Mesenteric fat pad (tissue), 1 donor: Measurements from ENCODE around the gene SLC41A2. TPM values are rescaled to one million over a fixed set of nuclear protein-coding genes. Genes with fewer than 3 reads are reported as not detected.
"Not testable (repeated sequence)": the region's sequence is repeated elsewhere in the genome, so short reads cannot be mapped to it uniquely, and the experiment has no call there.

Experiments
- DNase-seq: peaks from one replicate; pipeline ENCODE4 v3.0.0-alpha.2; 2020; ENCODE audit warnings: low spot score
- total RNA-seq: library from RNA; stranded (reverse); fragmentation: NEBNext Ultra II Directional; extraction: Animal tissue kit (Norgen Biotek cat#: 25700); gene quantifications from one replicate; pipeline ENCODE4 v1.2.1, GENCODE V29; 2021
- donor health status: DM: yes; HTN: yes; CAD: no.

Gene SLC41A2
- total RNA-seq, 1 donor from 2014 or later, result 36.5 TPM

- no peak for DNase-seq
Measured at GRCh38 chr12:104964856-104965205, 6.7 kb upstream of the SLC41A2 start.

DNA sequence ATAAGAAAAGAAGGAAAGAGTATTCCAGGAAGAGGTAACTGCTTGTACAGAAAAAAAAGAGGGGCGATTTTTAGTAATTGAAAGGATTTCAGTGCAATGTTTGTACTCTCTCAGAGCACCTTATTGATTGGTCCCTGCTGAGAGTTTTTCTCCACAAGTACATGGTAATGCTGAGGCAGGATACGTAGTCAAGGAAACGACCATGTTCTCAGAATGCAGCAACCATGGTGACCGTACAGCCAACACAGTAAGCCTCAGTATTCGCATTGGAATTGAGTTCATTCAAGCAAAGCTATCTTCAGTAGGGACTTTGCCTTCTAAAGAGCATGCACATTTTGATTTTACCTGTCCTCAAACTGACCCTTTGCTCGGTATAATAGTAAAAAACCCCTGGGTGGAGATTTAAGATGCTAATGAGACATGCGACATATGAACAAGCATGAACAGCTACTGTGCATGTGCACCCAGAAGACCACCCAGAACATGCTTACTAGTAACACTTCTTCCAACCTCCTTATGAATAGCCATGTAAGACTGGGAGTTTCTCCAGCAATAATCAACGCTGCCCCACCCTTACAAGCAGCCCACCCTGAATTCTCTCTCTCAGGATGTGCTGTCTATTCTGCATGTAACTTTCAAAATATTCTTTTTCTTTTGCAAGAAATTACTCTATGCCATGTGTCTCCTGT, 6.2 kb upstream of the SLC41A2 start:
- DNase-seq, result no peak

DNA sequence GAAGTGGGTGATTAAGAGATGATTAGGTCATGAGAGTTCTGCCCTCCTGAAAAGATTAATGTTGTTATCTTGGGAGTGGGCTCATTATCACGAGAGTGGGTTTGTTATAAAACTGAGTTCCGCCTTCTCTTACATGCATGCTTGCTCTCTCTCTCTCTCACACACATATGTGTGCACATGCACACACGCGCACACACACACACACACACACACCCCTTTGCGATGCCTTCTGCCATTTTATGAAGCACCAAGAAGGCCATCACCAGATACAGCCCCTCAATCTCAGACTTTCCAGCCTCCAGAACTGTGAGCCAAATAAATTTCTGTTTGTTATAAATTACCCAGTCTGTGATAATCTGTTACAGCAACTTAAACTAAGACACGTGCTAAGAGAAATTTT, 5.7 kb upstream of the SLC41A2 start:
- no peak for DNase-seq

DNA sequence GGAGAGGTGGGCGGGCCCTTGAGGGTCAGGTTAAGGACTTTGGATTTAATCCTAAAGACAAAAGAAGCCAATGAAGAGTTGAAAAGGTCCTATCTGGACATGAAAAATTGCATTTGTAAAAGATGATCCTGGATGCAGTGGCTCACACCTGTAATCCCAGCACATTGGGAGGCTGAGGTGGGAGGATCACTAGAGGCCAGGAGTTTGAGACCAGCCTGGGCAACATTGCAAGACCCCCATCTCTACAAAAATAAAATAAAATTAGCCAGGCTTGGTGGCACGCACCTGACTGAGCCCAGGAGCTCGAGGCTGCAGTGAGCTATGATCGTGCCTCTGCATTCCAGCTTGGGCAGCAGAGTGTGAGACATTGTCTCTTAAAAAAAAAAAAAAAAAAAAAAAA, 2.4 kb upstream of the SLC41A2 start:
- DNase-seq, result no peak

GRCh38 chr12:104959335-104959841, 1.3 kb upstream of the SLC41A2 start:
- no peak for DNase-seq

DNA sequence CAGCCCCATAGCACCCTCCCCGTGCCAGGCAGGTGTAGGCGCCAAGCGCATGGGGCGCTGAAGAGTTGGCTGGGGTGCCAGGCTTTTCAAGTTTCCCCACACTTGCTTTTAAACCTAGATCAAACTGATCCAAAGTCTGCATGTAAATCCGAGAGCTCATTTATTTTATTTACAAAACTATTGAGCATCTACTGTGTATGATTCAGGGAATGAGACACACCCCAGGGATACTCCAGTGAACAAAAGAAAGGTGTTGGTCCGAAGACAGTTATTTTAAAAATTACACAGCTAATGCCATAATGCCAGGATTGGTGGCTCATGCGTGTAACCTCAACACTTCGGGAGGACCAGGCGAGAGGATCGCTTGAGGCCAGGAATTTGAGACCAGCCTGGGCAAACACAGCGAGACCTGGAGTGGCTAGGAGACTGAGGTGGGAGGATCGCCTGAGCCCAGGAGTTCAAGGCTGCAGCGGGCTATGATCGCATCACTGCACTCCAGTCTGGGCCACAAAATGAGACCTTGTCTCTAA, 780 bp upstream of the SLC41A2 start:
- DNase-seq, result no peak

- no peak for DNase-seq
Measured at GRCh38 chr12:104957719-104958000, 430 bp downstream of the SLC41A2 start.

GRCh38 chr12:104956870-104957718, 996 bp downstream of the SLC41A2 start:
- DNase-seq, result no peak

GRCh38 chr12:104955703-104956102, 2.4 kb downstream of the SLC41A2 start:
- DNase-seq, result no peak

GRCh38 chr12:104953323-104953722, 4.8 kb downstream of the SLC41A2 start:
- no peak for DNase-seq

GRCh38 chr12:104952816-104953215, 5.3 kb downstream of the SLC41A2 start:
- no peak for DNase-seq

DNA sequence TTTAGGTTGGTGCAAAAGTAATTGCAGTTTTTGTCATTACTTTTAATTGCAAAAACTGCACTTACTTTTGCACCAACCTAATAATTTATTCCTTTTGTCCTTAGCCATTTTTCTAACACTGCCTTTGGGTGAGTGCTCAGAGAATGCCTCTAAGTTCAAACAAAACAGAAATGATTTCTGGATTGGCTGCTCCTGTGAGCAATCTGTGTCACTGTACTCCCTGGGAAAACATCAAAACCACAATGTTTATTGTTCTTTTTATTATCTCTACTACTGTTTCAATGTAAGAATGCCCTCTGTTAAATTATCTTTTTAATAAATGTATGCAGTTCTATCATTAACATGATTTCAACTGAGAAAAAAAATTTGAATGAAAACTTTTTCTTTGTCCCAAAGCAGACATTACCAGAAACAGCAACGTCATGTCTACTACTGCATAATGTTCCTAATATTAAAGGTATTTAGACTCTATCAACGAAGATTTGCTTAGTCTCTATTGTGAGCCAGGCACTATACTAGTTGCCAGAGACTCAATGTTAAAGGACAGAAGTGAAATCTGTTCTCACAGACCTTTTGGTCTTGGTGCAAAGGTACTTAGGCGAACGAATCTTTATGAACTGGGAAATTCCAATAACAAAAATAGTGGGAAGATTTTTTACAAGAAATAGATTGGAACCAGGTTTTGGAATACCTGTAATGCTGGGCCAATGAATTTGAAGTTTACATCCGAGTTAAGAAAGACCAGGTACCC, 6.2 kb downstream of the SLC41A2 start:
- DNase-seq, result no peak

DNA sequence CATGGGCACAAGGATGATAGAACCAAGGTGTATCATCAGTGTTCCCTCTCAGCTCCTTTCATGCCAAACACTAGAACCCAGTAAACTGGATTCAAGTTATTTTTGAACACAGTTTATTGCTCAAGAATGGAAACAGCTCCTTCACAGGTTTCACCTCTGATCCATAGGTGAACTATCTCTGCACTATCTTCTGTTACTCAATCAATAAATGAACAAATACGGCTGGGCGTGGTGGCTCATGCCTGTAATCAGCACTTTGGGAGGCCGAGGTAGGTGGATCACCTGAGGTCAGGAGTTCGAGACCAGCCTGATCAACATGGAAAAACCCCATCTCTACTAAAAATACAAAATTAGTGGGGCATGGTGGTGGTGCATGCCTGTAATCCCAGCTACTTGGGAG, 9.4 kb downstream of the SLC41A2 start:
- not testable (repeated sequence) for DNase-seq

GRCh38 chr12:104944252-104944651, 13.8 kb downstream of the SLC41A2 start:
- DNase-seq, result no peak

DNA sequence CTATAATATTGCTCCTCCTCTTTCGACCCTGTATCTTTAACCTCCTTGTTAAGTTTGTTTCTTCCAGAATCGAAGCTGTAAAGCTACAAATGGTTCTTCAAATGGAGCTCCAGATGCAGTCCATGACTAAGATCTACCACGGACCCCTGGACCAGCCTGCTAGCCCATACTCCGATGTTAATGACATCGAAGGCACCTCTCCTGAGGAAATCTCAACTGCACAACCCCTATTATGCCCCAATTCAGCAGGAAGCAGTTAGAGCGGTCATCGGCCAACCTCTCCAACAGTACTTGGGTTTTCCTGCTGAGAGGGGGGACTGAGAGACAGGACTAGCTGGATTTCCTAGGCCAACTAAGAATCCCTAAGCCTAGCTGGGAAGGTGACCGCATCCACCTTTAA, 14.7 kb downstream of the SLC41A2 start:
- DNase-seq, result not testable (repeated sequence)

GRCh38 chr12:104942075-104942474, 16.0 kb downstream of the SLC41A2 start:
- DNase-seq, result no peak

- DNase-seq, result no peak
Measured at GRCh38 chr12:104941454-104941853, 16.6 kb downstream of the SLC41A2 start.

- DNase-seq, result no peak
Measured at GRCh38 chr12:104939089-104939488, 19.0 kb downstream of the SLC41A2 start.

GRCh38 chr12:104938371-104938770, 19.7 kb downstream of the SLC41A2 start:
- DNase-seq, result no peak

DNA sequence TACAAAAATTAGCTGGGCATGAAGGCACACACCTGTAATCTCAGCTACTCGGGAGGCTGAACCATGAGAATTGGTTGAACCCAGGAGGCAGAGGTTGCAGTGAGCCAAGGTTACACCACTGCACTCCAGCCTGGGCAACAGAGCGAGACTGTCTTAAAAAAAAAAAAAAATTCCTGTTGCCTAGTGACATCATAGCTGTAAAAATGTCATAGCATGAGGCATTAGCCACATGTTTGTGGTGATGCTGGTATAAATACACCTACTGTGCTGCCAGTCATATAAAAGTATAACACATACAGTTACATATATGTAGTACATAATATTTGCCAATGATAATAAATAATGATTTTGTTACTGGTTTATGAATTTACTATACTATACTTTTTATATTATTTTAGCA, 22.2 kb downstream of the SLC41A2 start:
- DNase-seq, result no peak

DNA sequence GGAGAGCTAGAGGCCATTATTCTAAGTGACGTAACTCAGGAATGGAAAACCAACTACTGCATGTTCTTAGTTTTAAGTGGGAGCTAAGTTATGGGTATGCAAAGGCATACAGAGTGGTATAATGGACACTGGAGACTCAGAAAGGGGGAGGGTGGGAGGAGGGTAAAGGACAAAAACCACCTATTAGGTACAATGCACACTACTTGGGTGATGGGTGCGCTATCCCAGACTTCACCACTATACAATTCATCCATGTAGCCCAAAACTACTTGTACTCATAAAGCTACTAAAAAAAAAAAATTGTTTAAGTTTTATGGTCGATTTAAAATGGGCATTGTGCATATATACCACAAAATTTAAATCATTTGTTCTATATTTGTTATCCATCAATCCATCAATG, 24.3 kb downstream of the SLC41A2 start:
- DNase-seq, result no peak

DNA sequence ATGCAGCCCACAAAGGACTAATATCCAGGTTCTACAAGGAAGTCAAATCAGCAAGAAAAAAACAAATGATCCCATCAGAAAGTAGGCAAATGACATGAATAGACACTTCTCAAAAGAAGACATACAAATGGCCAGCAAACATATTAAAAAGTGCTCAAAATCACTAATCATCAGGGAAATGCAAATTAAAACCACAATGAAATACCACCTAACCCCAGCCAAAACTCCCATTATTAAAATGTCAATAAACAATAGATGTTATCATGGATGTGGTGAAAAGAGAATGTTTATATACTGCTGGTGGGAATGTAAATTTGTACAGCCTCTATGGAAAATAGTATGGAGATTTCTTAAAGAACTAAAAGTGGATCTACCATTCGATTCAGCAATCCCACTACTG, 25.0 kb downstream of the SLC41A2 start:
- no peak for DNase-seq
